ENCODE results near the gene DENND5A.
"Not testable (repeated sequence)": the region's sequence is repeated elsewhere in the genome, so short reads cannot be mapped to it uniquely, and the experiment has no call there.

The DENND5A gene

GRCh38 chr11:9210224-9210921 is 54.8 kb downstream of the DENND5A start:
- DNase-seq = no peak

GRCh38 chr11:9209604-9210003 is 55.5 kb downstream of the DENND5A start:
- not testable (repeated sequence) for DNase-seq

- no peak for DNase-seq
Measured at GRCh38 chr11:9208726-9209501, 56.2 kb downstream of the DENND5A start.

- DNase-seq = no peak
Measured at GRCh38 chr11:9207229-9207628, 57.9 kb downstream of the DENND5A start.

- DNase-seq = no peak
Measured at GRCh38 chr11:9206496-9206895, 58.7 kb downstream of the DENND5A start.

GRCh38 chr11:9203691-9204311 is 61.3 kb downstream of the DENND5A start:
- peak in 1 of 2 experiments; percentile 3 for DNase-seq

GRCh38 chr11:9201372-9202162 is 63.6 kb downstream of the DENND5A start:
- DNase-seq = no peak

GRCh38 chr11:9200471-9200870 is 64.7 kb downstream of the DENND5A start:
- DNase-seq = no peak

GRCh38 chr11:9193316-9193715 is 71.8 kb downstream of the DENND5A start:
- no peak for DNase-seq

GRCh38 chr11:9192561-9192960 is 72.6 kb downstream of the DENND5A start:
- no peak for DNase-seq

GRCh38 chr11:9190326-9191016 is 74.7 kb downstream of the DENND5A start:
- not testable (repeated sequence) for DNase-seq

GRCh38 chr11:9188860-9189259 is 76.3 kb downstream of the DENND5A start:
- not testable (repeated sequence) for DNase-seq

GRCh38 chr11:9187616-9188015 is 77.5 kb downstream of the DENND5A start:
- no peak for DNase-seq

GRCh38 chr11:9184516-9184915 is 80.6 kb downstream of the DENND5A start:
- no peak for DNase-seq

- DNase-seq = no peak
Measured at GRCh38 chr11:9182180-9182871, 82.8 kb downstream of the DENND5A start.

GRCh38 chr11:9180784-9181183 is 84.4 kb downstream of the DENND5A start:
- no peak for DNase-seq

- no peak for DNase-seq
Measured at GRCh38 chr11:9179141-9179540, 86.0 kb downstream of the DENND5A start.

GRCh38 chr11:9178716-9179115 is 86.4 kb downstream of the DENND5A start:
- DNase-seq = no peak

- no peak for DNase-seq
Measured at GRCh38 chr11:9177438-9178091, 87.6 kb downstream of the DENND5A start.

- no peak for DNase-seq
Measured at GRCh38 chr11:9176550-9176949, 88.6 kb downstream of the DENND5A start.

- DNase-seq = no peak
Measured at GRCh38 chr11:9176136-9176535, 89.0 kb downstream of the DENND5A start.

Measured in activated CD4-positive, alpha-beta T cell treated with anti-CD3 and anti-CD28 coated beads, Interleukin-2, amount 50 U/mL, for 4 hours (primary cell).